Stimulated activated CD4-positive, alpha-beta T cell treated with anti-CD3 and anti-CD28 coated beads, Interleukin-4, amount 100 ng/mL, for 48 hours (primary cell): ENCODE results near the gene DDR1.
"Not testable (repeated sequence)": the region's sequence is repeated elsewhere in the genome, so short reads cannot be mapped to it uniquely, and the experiment has no call there.

ENCODE experiments used
- DNase-seq, 2 donors: peaks; one replicate each; pipeline ENCODE4 v3.0.0-alpha.2; 2020; ENCODE audit warnings: low read depth in 2 of 2

The DDR1 gene

GRCh38 chr6:30917487-30917886, 33.2 kb downstream of the DDR1 start:
- DNase-seq, result no peak

DNA sequence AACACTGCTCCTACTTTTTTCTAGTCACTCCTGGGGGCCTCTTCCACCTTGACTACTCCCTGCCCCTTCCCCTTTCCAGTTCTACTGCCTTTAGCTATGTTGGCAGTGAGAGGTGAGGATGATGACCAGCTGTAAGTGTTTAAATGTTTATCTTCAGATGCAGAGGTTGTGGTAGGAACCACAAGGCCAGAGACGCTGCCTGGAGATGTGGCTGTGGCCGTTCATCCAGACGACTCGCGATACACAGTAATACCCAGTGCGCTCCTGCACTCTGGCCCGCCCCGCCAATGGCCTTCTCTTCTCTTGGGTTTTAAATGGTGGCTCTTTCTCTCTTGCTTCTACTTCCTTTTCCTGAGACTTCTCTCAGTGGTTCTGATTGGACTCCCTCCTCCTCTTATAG, 34.4 kb downstream of the DDR1 start:
- DNase-seq, result no peak

GRCh38 chr6:30922447-30922852, 38.1 kb downstream of the DDR1 start:
- DNase-seq, result no peak

GRCh38 chr6:30924040-30924627, 39.8 kb downstream of the DDR1 start:
- not testable (repeated sequence) for DNase-seq

- DNase-seq, result no peak
These were observed 42.3 kb downstream of the DDR1 start for GRCh38 chr6:30926644-30927043.

DNA sequence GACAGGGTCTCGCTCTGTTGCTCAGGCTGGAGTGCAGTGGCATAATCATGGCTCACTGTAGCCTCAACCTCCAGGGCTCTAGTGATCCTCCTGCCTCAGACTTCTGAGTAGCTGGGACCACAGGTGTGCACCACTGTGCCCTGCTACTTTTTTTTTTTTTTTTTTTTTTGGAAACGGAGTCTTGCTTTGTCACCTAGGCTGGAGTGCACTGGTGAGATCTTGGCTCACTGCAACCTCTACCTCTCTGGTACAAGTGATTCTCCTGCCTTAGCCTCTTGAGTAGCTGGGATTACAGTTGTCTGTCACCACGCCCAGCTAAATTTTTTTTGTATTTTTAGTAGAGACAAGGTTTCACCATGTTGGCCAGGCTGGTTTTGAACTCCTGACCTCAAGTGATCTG, 42.8 kb downstream of the DDR1 start:
- not testable (repeated sequence) for DNase-seq

- DNase-seq, result no peak
These were observed 44.4 kb downstream of the DDR1 start for GRCh38 chr6:30928677-30929076.

GRCh38 chr6:30930506-30930905, 46.2 kb downstream of the DDR1 start:
- no peak for DNase-seq

- DNase-seq, result no peak
These were observed 47.0 kb downstream of the DDR1 start for GRCh38 chr6:30931272-30931671.

DNA sequence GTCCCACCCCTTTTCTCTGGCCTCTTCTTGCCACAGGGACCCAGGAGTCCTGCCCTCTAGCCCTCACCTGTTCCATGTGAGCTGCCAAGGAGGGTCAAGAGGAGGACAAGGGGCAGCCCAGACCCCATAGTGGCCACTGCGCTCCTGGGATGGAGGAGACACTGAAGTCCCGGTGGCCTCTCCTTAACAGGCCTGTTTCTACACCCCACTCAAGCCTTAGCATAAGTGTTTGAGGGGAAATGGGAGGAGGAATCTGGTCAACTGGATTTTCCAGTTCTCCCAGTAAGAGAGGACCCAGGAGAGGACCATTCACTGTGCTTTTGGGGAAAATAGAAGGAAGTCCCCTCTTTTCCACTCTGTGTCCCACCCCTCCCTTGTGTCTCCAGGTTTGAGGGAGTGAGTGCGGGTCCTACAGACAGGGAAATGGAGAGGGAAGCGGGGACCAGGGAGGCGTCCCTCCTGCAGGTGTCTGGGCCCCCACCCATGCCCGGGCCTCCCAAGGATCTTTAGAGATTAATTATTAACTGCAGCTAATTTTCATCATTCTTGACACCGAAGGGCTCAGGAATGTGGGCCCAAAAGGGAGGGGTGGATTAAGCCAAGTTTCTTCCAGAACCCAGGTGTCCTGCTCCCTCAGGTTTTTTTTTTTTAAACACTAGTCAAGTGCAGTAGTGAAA, 47.8 kb downstream of the DDR1 start, which contains the start of gene SFTA2:
Gene SFTA2 (minus strand): TSS at position 202 of the 677 bp plus-strand sequence. CDS start 74 bp downstream, at position 128.
- DNase-seq, result no peak

GRCh38 chr6:30932665-30933365, 48.5 kb downstream of the DDR1 start:
- no peak for DNase-seq

DNA sequence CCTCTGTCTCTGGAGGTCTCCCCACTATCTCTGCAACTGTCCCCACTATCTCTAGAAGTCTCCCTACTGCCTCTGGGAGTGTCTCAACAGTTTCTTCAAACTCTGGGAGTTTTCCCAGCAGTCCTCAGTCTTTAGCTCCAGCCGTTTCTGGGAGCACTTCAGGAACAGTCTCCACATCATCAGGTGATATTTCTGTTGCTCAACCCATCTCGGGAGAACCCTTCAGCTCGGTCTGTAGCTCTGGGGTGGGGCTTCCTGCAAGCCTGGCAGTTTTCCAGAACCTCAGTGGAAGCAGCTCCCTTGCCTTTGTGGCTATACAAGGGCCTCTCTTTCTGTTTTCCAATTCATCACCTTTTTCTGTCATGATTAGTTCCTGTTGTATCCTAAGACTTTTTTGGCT, 50.7 kb downstream of the DDR1 start:
- DNase-seq, result no peak

DNA sequence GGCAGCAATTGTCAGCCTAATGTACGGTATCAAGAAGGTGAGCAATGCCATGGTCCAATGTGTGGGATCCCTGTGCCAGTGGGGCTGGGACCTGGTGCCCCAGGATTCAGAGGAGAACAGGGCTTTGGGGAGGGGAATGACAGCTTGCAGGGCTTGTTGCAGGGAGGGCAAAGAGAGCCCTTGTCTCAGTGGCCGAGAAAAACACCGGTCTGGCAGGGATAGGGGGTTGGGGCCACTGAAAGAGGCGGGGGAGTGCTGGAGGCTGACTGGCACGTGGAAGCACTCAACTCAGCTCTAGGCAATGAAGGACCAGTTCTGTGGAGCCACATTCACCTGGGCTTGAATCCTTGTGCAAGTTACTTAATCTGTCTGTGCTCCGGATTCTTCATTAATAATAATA, 52.9 kb downstream of the DDR1 start:
- no peak for DNase-seq

DNA sequence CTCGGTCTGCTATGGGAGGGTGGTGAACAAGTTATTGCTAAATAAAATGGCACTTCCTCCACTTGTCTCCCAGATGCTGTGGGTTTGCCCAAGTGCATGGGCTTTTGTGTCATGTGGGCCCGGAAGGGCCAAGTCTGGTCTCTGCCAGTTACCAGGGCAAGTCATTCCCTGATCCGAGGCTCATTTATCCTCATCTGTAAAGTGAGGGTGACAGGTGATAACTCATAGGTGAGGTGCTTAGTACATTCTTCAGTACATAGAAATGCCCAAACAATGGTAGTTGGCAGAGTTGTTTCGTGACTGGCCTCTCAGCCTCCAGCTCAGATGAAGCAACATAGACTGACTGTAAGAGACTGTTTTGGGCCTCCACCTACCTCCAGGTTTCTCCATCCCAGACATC, 54.4 kb downstream of the DDR1 start:
- no peak for DNase-seq

- no peak for DNase-seq
These were observed 55.2 kb downstream of the DDR1 start for GRCh38 chr6:30939473-30939872.

- DNase-seq, result no peak
These were observed 56.2 kb downstream of the DDR1 start, which contains the start of gene MUCL3 for GRCh38 chr6:30940361-30940986. TSS of gene MUCL3 (plus strand) at chr6:30940973. CDS start at chr6:30941000, 27 bp downstream.

GRCh38 chr6:30942338-30943060, 58.2 kb downstream of the DDR1 start:
- DNase-seq, result no peak

- no peak for DNase-seq
These were observed 59.7 kb downstream of the DDR1 start for GRCh38 chr6:30944051-30944450.

DNA sequence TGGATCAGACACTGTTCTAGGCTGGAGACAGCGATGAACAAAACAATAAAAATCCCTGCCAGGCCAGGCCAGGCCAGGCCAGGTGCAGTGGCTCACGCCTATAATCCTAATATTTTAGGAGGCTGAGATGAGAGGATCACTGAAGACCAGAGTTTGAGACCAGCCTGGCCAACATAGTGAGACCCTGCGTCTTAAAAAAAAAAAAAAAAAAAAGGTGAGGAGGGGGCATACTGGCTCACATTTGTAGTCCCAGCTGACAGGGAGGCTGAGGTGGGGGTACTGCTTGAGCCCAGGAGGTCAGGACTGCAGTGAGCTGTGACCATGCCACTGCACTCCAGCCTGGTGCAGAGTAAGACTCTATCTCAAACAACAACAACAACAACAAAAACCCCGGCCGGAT, 61.0 kb downstream of the DDR1 start:
- no peak for DNase-seq

- no peak for DNase-seq
These were observed 62.9 kb downstream of the DDR1 start for GRCh38 chr6:30947231-30947630.

- no peak for DNase-seq
These were observed 64.5 kb downstream of the DDR1 start for GRCh38 chr6:30948811-30949210.
